NCI-H1092 treated with DMSO at 0.1 percent for 48 hours (cell line): ENCODE data around the gene CNDP2.
"Not testable (repeated sequence)": the region's sequence is repeated elsewhere in the genome, so short reads cannot be mapped to it uniquely, and the experiment has no call there.

Source experiments
- DNase-seq: peaks from one replicate; lab custom pipeline; 2025; lab: John Stamatoyannopoulos, UW

The CNDP2 gene

GRCh38 chr18:74500774-74501173, 4.6 kb downstream of the CNDP2 start:
- DNase-seq = not testable (repeated sequence)

DNA sequence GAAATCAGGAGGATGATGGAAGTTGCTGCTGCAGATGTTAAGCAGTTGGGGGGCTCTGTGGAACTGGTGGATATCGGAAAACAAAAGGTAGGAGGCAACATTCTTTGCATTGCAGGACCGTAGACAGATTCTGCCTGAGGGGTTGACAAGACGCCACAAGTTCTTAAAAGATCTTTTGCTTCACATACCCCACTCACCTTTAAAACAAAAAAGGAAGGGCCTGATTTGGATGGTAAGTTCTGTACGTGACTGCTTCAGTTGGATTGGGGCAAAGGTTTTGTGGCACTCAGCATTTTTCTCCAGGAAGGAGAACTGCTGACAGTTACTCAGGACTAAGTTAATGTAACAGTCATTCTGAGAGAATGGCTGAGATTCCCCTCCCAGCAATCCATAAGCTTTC, 5.2 kb downstream of the CNDP2 start:
- DNase-seq = no peak

- DNase-seq = no peak
Observed at GRCh38 chr18:74503137-74503536, 7.0 kb downstream of the CNDP2 start.

DNA sequence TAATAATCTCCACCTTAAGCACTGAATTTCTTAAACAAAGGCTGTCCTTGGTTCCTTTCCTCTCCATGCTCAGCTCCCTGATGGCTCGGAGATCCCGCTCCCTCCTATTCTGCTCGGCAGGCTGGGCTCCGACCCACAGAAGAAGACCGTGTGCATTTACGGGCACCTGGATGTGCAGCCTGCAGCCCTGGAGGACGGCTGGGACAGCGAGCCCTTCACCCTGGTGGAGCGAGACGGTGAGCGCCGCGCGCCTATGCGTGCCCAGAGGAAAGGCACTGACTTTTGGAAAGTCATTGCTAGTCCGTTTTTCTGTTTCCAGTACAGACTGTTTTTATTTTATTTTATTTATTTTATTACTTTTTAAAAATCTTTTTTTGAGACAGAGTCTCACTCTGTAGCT, 9.6 kb downstream of the CNDP2 start:
- DNase-seq = no peak

DNA sequence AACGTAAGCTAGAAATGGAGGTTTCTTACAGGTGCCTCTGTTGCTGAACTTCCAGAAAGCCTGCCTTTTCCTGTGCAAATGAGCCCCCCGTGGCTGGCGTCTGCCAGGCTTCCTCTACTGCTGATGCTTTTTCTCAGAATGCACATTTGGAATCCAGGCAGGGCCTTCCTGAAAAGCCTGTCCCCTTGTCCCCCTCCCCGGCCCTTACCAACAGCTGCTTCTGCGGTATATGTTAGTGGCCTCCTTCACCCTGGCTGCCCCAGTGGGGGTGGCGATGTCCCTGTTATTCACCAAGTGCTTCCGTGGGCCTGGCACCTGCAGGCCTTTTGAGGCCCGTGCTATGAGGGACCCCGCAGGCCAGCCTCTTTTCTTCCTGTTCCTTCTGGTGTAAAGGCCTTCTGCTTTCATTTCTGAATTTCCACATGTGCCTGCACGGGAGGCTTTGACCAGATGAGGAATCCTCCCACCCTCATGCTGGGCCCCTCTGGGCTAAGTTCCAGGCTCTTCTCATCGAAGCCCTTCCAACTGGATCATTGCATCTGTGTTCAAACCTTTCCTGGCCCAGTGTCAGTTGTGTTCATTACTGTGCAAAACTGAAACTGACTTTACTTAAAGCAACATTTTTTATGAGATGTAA, 10.4 kb downstream of the CNDP2 start:
- no peak for DNase-seq

GRCh38 chr18:74507097-74507881, 11.1 kb downstream of the CNDP2 start:
- no peak for DNase-seq

GRCh38 chr18:74507927-74508326, 11.8 kb downstream of the CNDP2 start:
- DNase-seq = no peak

- DNase-seq = no peak
Observed at GRCh38 chr18:74508366-74508765, 12.2 kb downstream of the CNDP2 start.

DNA sequence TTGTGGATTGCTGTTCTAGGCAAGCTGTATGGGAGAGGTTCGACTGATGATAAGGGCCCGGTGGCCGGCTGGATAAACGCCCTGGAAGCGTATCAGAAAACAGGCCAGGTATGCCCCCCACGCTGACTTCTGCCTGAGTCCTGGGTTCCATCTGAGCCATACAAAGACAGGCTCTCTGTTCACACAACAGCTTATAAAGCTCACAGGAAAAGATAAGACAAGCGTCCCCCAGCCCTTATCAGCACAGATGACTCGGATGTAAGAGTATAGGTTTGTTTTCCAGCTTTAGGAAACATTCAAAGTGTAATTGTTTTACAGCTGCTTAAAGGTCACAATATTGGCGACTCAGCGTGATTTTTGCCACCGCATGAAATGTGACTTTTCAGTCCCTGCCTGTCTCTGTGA, 12.7 kb downstream of the CNDP2 start:
- DNase-seq = no peak

DNA sequence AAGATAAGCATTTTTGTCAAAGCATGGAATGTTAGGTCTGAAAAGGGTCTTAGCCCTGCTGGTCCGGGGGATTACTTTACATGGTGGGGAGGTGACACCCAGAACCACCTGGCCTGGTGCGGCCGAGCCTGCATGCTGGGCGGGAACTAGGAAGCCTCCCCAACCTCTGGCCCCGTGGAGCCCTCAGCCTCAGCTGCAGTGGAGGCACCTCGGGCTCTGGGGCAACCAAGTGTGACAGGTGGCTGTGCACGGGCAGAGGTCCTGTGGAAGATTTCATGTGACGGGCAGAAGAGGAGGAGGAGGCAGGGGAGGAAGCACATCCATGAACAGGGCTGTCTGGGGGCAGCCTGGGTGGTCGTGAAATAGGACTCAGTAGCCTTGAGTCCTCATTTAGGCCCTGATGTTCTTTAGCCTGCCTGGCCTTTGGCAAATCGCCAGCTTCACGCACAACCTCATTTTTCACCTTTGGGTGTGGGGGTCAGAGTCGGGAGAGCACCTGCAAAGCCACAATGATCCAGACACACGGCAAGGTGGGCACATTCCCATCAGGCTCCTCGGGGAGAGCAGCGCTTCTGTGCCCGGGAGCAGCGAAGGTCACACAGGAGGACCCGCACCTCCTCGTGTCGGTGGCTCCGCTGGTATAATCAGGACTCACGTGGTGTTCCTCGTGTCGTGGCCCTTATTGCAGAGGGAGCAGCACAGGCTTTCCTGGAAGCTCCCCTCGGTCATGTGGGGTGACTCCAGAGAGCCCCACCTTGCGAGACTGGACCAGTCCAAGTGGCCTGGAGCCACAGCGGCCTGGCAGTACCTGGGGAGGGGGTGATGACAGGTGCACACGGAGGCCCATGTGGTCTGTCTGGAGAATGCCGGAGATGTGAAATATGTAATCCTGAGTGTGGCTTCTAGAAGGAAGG, 13.9 kb downstream of the CNDP2 start:
- DNase-seq = no peak

GRCh38 chr18:74510770-74511095, 14.6 kb downstream of the CNDP2 start:
- no peak for DNase-seq

DNA sequence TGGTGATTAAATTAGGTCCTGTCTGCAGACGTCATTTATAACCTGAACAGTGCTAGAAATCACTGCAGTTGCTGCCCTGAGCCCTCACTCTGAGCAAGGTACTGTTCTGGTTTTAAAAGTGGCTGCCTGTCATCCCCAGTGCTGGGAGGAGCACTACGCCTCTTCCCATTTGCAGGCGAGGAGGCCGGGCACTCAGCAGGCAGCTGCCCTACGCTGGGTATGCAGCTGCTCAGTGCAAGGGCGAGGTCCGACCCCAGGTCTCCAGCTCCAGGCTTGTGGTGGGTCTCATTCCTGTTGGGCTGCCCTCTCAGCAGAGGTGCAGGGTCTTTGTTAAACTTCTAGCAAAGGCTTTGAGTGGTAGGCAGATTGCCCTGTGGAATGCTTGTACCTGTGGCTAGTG, 15.7 kb downstream of the CNDP2 start:
- DNase-seq = no peak

- DNase-seq = no peak
Observed at GRCh38 chr18:74512321-74513053, 16.3 kb downstream of the CNDP2 start.

DNA sequence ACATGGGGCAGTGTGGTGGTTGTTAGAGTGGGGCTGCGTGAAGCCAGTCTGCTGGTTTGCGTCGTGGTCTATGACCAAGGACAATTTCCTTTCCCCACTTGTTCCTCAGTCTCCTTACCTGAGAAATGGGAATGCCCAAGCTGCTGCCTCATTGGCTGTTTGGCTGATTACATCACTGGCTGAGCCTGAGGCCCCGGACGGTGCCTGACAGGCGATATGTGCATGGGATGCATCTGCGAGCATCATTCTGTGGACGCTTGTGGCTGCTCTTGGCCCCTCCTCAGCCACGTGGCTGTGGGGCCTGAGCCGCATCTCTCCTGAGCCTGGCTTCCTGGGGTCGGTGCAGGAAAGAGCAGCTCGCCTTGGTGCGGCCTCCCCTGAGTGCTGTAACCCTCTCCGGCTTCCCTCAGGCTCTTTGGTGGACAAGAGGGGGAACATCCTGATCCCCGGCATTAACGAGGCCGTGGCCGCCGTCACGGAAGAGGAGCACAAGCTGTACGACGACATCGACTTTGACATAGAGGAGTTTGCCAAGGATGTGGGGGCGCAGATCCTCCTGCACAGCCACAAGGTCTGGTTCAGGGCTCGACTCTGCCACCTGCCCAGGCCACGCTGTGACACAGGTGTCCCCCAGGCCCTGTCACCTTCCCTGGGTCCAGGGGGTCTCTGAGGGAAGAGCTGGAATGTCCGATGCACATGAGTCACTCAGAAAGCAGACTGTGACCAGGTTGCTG, 17.2 kb downstream of the CNDP2 start:
- no peak for DNase-seq

- DNase-seq = no peak
Observed at GRCh38 chr18:74513883-74514205, 17.7 kb downstream of the CNDP2 start.

GRCh38 chr18:74514860-74515495, 18.8 kb downstream of the CNDP2 start:
- DNase-seq = no peak

DNA sequence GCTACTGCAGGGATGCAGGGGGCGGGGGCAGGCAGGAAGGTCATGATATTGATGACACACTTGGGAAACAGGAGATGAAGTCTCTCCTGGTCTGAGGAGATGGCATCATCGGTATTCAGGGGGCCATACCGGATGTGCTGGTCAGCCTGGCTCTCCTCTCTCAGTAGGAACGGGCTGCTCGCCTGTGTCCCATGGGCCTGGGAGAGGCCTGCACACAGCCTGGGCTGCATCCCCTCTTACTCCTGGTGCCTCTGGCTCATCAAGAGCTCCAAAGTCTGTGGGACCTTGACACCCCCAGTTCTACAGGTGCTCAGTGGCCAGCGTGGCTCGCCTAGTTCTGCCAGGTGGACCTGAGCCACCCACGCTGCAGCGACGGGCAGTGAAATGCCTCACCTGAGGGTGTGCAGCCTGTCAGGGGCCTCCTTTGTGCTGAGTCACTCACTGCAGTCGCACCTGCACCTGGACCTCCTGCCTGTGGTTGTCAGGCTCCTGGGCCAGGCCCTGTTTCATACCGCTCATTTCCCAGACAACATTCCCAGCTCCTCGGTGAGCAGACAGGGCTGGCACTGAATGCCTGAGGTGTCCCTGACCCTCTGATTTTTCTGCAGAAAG, 19.6 kb downstream of the CNDP2 start:
- no peak for DNase-seq

GRCh38 chr18:74516271-74517235, 20.4 kb downstream of the CNDP2 start:
- DNase-seq = no peak

DNA sequence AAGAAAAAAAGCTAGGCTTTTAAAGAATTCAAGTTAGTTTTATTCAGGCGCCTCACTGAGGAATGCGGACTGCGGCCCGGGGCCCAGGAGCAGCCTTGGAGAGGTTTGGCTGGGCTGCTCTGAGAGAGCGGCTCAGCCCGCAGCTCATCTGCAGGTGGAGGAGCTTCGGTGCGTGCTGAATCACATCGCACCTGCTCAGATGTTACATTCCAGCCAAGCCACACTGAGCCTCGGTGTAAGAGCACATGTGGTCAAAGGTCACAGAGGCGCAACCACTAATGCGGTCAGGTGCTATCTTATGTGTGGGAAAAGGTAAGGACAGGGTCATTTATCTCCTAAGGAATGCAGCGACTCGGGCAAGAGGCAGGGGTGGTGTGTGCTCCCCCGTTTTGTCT, 21.1 kb downstream of the CNDP2 start:
- no peak for DNase-seq
